Right atrium auricular region (tissue), 2 donors: ENCODE measurements around the gene TMPRSS3. TPM values are rescaled to one million over a fixed set of nuclear protein-coding genes. Genes with fewer than 3 reads are reported as not detected.

Experiments used
- DNase-seq: peaks from one replicate; pipeline ENCODE4 v3.0.0-alpha.2; 2019; ENCODE audit warnings: low spot score
- H3K27ac ChIP-seq, 2 donors: fragments of 200-600 bp; sonication (generic); 1 replicate in 1 of 2; 2 replicates in 1 of 2; pipeline ENCODE4 v1.5.1; 2016 to 2019
- H3K27me3 ChIP-seq, 2 donors: fragments of 200-600 bp; sonication (generic); one replicate each; pipeline versions ENCODE4 v1.5.1 to v1.6.0; 2017 to 2019
- H3K36me3 ChIP-seq: fragments of 200-600 bp; sonication (generic); one replicate; pipeline ENCODE4 v1.5.1; 2016
- H3K4me1 ChIP-seq, 2 donors: fragments of 200-600 bp; sonication (generic); one replicate each; pipeline versions ENCODE4 v1.5.1 to v1.6.0; 2017 to 2019
- H3K4me3 ChIP-seq, 2 donors: fragments of 200-600 bp; sonication (generic); 1 replicate in 1 of 2; 2 replicates in 1 of 2; pipeline ENCODE4 v1.5.1; 2017 to 2019; ENCODE audit warnings: mild to moderate bottlenecking in 1 of 2, moderate library complexity in 1 of 2
- H3K9me3 ChIP-seq, 2 donors: fragments of 200-600 bp; sonication (generic); one replicate each; pipeline ENCODE4 v1.5.1; 2019
- CTCF ChIP-seq, 2 donors: fragments of 200-600 bp; sonication (generic); IDR thresholded peaks; one replicate each; pipeline ENCODE4 v1.5.1; 2019; ENCODE audit warnings: antibody characterized with exemption in 2 of 2
- total RNA-seq, 2 donors: library from RNA; depleted of rRNA; stranded (reverse); fragments of >200 nt; gene quantifications; one replicate each; pipeline ENCODE4 v1.1.0, GENCODE V29; 2016

The TMPRSS3 gene
- total RNA-seq, 2 donors from 2014 or later: 1.1 to 2.4 TPM

DNA sequence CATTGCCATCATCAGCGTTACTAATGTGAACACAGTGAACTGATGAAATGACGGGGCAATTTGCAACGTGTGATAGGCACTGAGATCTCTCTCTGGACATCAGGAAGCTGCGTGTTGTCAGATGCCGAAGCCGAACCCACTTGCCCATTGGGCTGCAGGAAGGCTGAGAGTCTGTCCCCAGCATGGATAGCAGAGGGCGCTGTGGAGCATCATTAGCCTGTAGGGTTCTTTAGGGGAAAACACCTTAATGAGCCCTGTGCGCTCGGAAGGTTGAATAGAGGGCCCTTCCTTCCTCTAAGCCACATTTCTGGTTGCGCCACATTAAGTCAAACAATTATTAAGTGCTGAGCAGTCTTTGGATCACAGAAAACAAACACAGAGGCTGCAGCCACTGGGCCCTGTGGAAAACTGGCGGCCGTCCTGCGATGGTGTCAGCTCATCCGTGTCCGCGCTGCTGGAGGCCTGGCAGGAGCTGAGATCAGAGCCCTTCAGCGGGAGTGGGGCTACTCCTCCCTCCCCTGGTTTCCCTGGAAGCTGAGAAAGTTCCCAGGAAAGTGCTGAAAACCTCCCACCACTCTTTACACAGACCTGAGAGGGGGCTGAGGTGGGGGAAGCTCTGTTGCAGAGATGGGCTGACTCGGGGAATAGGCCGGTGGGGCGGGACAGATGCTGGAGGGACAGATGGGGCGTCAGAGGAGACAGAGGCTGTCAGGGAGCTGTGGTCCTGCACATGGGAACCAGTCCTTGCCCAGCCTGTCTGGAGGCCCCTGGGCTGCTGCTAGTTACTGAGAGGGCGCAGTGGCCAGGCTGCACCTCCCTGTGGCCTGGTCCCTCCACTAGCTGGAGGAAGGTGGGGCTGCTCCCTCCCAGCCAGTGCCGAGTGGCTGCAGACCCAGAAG, 57.8 kb downstream of the TMPRSS3 start:
- TF ChIP-seq CTCF (IDR thresholded peaks at IDR 0.05): peak in 1 of 2 donors; percentile 74
- H3K27me3 ChIP-seq: no peaks in the 10 kb centered on the region
- no peaks in the 10 kb centered on the region for H3K9me3 ChIP-seq
- no peaks in the 10 kb centered on the region for H3K4me1 ChIP-seq
- no peaks in the 10 kb centered on the region for H3K36me3 ChIP-seq
- H3K27ac ChIP-seq: no peak overlapping the region
- DNase-seq: peak; percentile 65
- no peak overlapping the region for H3K4me3 ChIP-seq

DNA sequence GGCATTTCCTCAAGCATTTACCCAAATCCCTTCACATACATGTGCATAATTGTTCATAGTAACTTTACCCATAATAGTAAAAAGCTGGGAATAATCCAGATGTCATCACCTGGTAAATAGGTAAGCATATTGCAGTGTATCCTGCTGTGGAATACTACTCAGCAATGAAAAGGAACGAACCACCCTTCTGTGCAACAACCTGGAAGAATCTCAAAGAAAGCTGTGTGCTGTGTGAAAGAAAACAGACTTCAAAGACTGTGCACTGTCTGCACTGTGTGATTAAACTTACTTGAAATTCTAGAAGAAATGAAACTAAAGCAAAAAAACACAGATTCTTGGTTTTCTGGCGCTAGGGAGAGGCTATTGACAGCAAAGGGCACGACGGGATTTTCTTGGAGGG, 58.6 kb downstream of the TMPRSS3 start:
- no peaks in the 10 kb centered on the region for H3K27me3 ChIP-seq
- no peak overlapping the region for H3K4me3 ChIP-seq
- no peaks in the 10 kb centered on the region for H3K9me3 ChIP-seq
- no peak for TF ChIP-seq CTCF (IDR thresholded peaks at IDR 0.05)
- H3K27ac ChIP-seq: no peak overlapping the region
- DNase-seq: no peak
- no peaks in the 10 kb centered on the region for H3K36me3 ChIP-seq
- H3K4me1 ChIP-seq: no peaks in the 10 kb centered on the region

- Histone ChIP-seq H3K36me3 (no peaks in the 10 kb centered on the region), H3K27ac (no peak overlapping the region), H3K4me3 (no peak overlapping the region), H3K4me1 (no peaks in the 10 kb centered on the region), H3K9me3 (peaks cover 0 to 11% of the 10 kb centered on the region in 2 donors), H3K27me3 (no peaks in the 10 kb centered on the region)
- DNase-seq: no peak
- TF ChIP-seq CTCF (IDR thresholded peaks at IDR 0.05): no peak
These were observed 59.8 kb downstream of the TMPRSS3 start for GRCh38 chr21:42336054-42336453.

- Histone ChIP-seq H3K4me3 (no peak overlapping the region), H3K4me1 (no peaks in the 10 kb centered on the region), H3K36me3 (no peaks in the 10 kb centered on the region), H3K9me3 (peaks cover 0 to 11% of the 10 kb centered on the region in 2 donors), H3K27ac (no peak overlapping the region), H3K27me3 (no peaks in the 10 kb centered on the region)
- TF ChIP-seq CTCF (IDR thresholded peaks at IDR 0.05): no peak
- DNase-seq: peak; percentile 13
These were observed 63.1 kb downstream of the TMPRSS3 start for GRCh38 chr21:42332557-42333317.

DNA sequence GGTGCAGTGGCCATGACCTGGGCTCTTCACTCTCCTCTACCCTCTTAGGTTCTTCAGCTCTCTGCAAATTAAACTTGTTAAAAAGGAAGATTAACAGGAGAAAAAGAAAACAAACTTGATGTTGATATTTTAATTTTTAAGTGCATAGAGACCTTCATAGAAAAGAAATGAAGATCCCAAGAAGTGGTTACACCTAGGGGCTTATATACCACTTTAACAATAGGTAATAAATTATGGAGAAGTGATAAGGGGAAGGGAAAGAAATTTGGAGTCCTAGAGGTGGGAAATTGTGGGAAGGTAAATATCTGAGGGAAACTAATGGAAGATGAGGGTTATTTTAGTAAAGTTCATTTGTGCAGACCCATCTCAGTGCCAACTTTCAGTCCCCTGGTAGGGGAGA, 64.2 kb downstream of the TMPRSS3 start:
- Histone ChIP-seq H3K9me3 (peaks cover 0 to 11% of the 10 kb centered on the region in 2 donors), H3K36me3 (no peaks in the 10 kb centered on the region)
- no peak for TF ChIP-seq CTCF (IDR thresholded peaks at IDR 0.05)

More for the DNA sequence above, 64.2 kb downstream of the TMPRSS3 start:
- Histone ChIP-seq H3K27ac (no peak overlapping the region), H3K27me3 (no peaks in the 10 kb centered on the region), H3K4me3 (no peak overlapping the region), H3K4me1 (no peaks in the 10 kb centered on the region)
- no peak for DNase-seq
